Stimulated activated naive CD8-positive, alpha-beta T cell treated with anti-CD3 and anti-CD28 coated beads, Interleukin-15, Interleukin-2, amounts not matched to agents 100 U/mL and 50 U/mL, for 24 hours (primary cell): ENCODE measurements around the gene SCAMP1.
"Not testable (repeated sequence)": the region's sequence is repeated elsewhere in the genome, so short reads cannot be mapped to it uniquely, and the experiment has no call there.

Experiments
- ATAC-seq: fragments of 150-1000 bp; cut with Tn5 transposase; one replicate; pipeline ENCODE4 v1.10.0; 2021
- DNase-seq: peaks from one replicate; pipeline ENCODE4 v3.0.0; 2021

The SCAMP1 gene

GRCh38 chr5:78424665-78425064 is 64.2 kb downstream of the SCAMP1 start:
- DNase-seq, result no peak
- no peak for ATAC-seq

GRCh38 chr5:78429332-78429980 is 69.0 kb downstream of the SCAMP1 start:
- ATAC-seq, result no peak

GRCh38 chr5:78430866-78431265 is 70.4 kb downstream of the SCAMP1 start:
- DNase-seq (no peak), ATAC-seq (no peak)

More at GRCh38 chr5:78429332-78429980, 69.0 kb downstream of the SCAMP1 start:
- DNase-seq, result no peak

GRCh38 chr5:78433972-78434371 is 73.6 kb downstream of the SCAMP1 start:
- DNase-seq, result no peak
- no peak for ATAC-seq

- DNase-seq, result no peak
- no peak for ATAC-seq
Measured at GRCh38 chr5:78447775-78448424, 87.5 kb downstream of the SCAMP1 start.

- no peak for DNase-seq
- no peak for ATAC-seq
Measured at GRCh38 chr5:78449103-78449502, 88.7 kb downstream of the SCAMP1 start.

- not testable (repeated sequence) for DNase-seq, ATAC-seq
Measured at GRCh38 chr5:78457507-78457906, 97.1 kb downstream of the SCAMP1 start.

GRCh38 chr5:78458843-78459242 is 98.4 kb downstream of the SCAMP1 start:
- ATAC-seq (no peak), DNase-seq (no peak)

GRCh38 chr5:78467140-78467539 is 106.7 kb downstream of the SCAMP1 start:
- DNase-seq (no peak), ATAC-seq (no peak)

- DNase-seq, result no peak
- ATAC-seq, result no peak
Measured at GRCh38 chr5:78467752-78468357, 107.4 kb downstream of the SCAMP1 start.

GRCh38 chr5:78471896-78472295 is 111.5 kb downstream of the SCAMP1 start:
- DNase-seq (no peak), ATAC-seq (no peak)

GRCh38 chr5:78472469-78473106 is 112.2 kb downstream of the SCAMP1 start:
- ATAC-seq, result no peak
- no peak for DNase-seq

GRCh38 chr5:78473751-78474150 is 113.3 kb downstream of the SCAMP1 start:
- ATAC-seq, result no peak
- no peak for DNase-seq

- DNase-seq (no peak), ATAC-seq (no peak)
Measured at GRCh38 chr5:78475370-78475769, 115.0 kb downstream of the SCAMP1 start.

- DNase-seq (no peak), ATAC-seq (no peak)
Measured at GRCh38 chr5:78476795-78477194, 116.4 kb downstream of the SCAMP1 start.

GRCh38 chr5:78482948-78483347 is 122.5 kb downstream of the SCAMP1 start:
- no peak for ATAC-seq
- no peak for DNase-seq

- ATAC-seq (peak; percentile 32), DNase-seq (no peak)
Measured at GRCh38 chr5:78483809-78484521, 123.5 kb downstream of the SCAMP1 start.

- DNase-seq (no peak), ATAC-seq (no peak)
Measured at GRCh38 chr5:78486218-78486617, 125.8 kb downstream of the SCAMP1 start.

- DNase-seq (no peak), ATAC-seq (no peak)
Measured at GRCh38 chr5:78487846-78488245, 127.4 kb downstream of the SCAMP1 start.

- ATAC-seq (no peak), DNase-seq (no peak)
Measured at GRCh38 chr5:78490709-78491485, 130.5 kb downstream of the SCAMP1 start.

GRCh38 chr5:78492224-78492623 is 131.8 kb downstream of the SCAMP1 start:
- ATAC-seq (no peak), DNase-seq (no peak)

GRCh38 chr5:78492650-78493049 is 132.2 kb downstream of the SCAMP1 start:
- ATAC-seq, result no peak
- DNase-seq, result no peak
